HG03095 (cell line): ENCODE measurements around the gene SDHA.
"Not testable (repeated sequence)": the region's sequence is repeated elsewhere in the genome, so short reads cannot be mapped to it uniquely, and the experiment has no call there.

ENCODE experiments used
- ATAC-seq: cut with Tn5 transposase; IDR thresholded peaks from one replicate; pipeline ENCODE4 v1.9.1; 2021; ENCODE audit warnings: moderate library complexity; ENCODE audit not compliant: unreplicated experiment

Gene SDHA

GRCh38 chr5:251975-252374, 33.9 kb downstream of the SDHA start:
- not testable (repeated sequence) for ATAC-seq

- ATAC-seq = no peak
Measured at GRCh38 chr5:252546-252945, 34.4 kb downstream of the SDHA start.

- not testable (repeated sequence) for ATAC-seq
Measured at GRCh38 chr5:254322-254721, 36.2 kb downstream of the SDHA start.

GRCh38 chr5:255116-255515, 37.0 kb downstream of the SDHA start:
- not testable (repeated sequence) for ATAC-seq

- ATAC-seq = not testable (repeated sequence)
Measured at GRCh38 chr5:256347-256746, 38.2 kb downstream of the SDHA start.

- no peak for ATAC-seq
Measured at GRCh38 chr5:257148-257547, 39.0 kb downstream of the SDHA start.

- ATAC-seq = not testable (repeated sequence)
Measured at GRCh38 chr5:263275-263974, 45.3 kb downstream of the SDHA start.

- ATAC-seq = no peak
Measured at GRCh38 chr5:264338-264737, 46.2 kb downstream of the SDHA start.

- not testable (repeated sequence) for ATAC-seq
Measured at GRCh38 chr5:266311-267026, 48.3 kb downstream of the SDHA start.

GRCh38 chr5:267716-268115, 49.6 kb downstream of the SDHA start:
- ATAC-seq = no peak

GRCh38 chr5:270340-270739, 52.2 kb downstream of the SDHA start:
- no peak for ATAC-seq

GRCh38 chr5:271828-272167, 53.7 kb downstream of the SDHA start:
- ATAC-seq = not testable (repeated sequence)

- ATAC-seq = not testable (repeated sequence)
Measured at GRCh38 chr5:273091-273490, 55.0 kb downstream of the SDHA start.

GRCh38 chr5:273491-273890, 55.4 kb downstream of the SDHA start:
- not testable (repeated sequence) for ATAC-seq

GRCh38 chr5:274346-274745, 56.2 kb downstream of the SDHA start:
- not testable (repeated sequence) for ATAC-seq

GRCh38 chr5:278646-279045, 60.5 kb downstream of the SDHA start:
- ATAC-seq = no peak

GRCh38 chr5:279051-279665, 61.0 kb downstream of the SDHA start:
- not testable (repeated sequence) for ATAC-seq

- ATAC-seq = no peak
Measured at GRCh38 chr5:285991-286557, 68.0 kb downstream of the SDHA start.

GRCh38 chr5:290200-290599, 72.1 kb downstream of the SDHA start:
- not testable (repeated sequence) for ATAC-seq

- not testable (repeated sequence) for ATAC-seq
Measured at GRCh38 chr5:291345-291744, 73.2 kb downstream of the SDHA start.

GRCh38 chr5:294788-295187, 76.7 kb downstream of the SDHA start:
- not testable (repeated sequence) for ATAC-seq

- ATAC-seq = not testable (repeated sequence)
Measured at GRCh38 chr5:296207-296606, 78.1 kb downstream of the SDHA start.
